ENCODE measurements around the gene MAPKAP1.
A peak's percentile ranks its signal among the peaks of the same experiment; 100 is the strongest.

Gene MAPKAP1

GRCh38 chr9:125634040-125634717 lies 72.8 kb downstream of the MAPKAP1 start:
- ATAC-seq: no peak
- TF ChIP-seq TOX (CRISPR knock-in tag; IDR thresholded peaks at IDR 0.05; ENCODE audit: borderline replicate concordance) (no peak), ZC3H10 (CRISPR knock-in tag; IDR thresholded peaks at IDR 0.05) (0 out of 2 replicates have a peak, but pooled peaks have one; percentile 36)

DNA sequence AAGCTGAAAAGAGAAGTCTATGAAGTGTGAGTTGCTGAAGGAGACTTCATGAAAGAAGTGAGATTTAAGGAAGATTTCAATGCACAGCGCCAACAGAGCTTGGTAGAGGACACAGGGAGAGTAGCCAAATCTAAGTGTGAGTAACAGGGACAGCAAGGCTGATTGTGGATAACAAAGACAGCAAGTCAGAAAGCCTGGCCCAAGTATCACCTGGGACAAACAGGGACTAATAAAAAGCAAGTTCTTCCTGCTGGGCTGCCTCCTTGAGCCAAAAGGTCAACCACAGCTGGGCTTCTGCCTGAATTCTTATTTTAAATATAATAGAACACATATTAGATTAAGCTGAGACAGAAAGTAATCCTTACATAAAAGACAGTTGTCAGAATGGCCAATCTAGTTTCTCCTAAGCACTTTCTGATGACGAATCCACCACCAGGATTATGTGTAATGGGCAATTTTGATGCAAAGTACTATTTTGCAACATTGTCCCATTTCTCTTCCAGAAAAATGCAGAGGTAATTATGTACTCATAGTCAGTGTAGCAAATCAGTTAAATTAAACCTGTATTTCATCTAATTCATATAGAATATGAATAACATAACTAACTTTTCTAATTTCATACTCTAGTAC lies 73.8 kb downstream of the MAPKAP1 start:
- ATAC-seq: peak; percentile 9; the same call in 1 of the 3 replicates
- TF ChIP-seq ZNF70 (CRISPR knock-in tag; IDR thresholded peaks at IDR 0.05) (no peak), OSR1 (CRISPR knock-in tag; IDR thresholded peaks at IDR 0.05) (no peak), ZFP3 (CRISPR knock-in tag; IDR thresholded peaks at IDR 0.05) (no peak), CSDC2 (CRISPR knock-in tag; IDR thresholded peaks at IDR 0.05) (no peak), ESRRG (CRISPR knock-in tag; IDR thresholded peaks at IDR 0.05) (no peak), ZNF565 (CRISPR knock-in tag; conservative IDR thresholded peaks at IDR 0.05; ENCODE audit: low read depth) (no peak), ARNTL (CRISPR knock-in tag; IDR thresholded peaks at IDR 0.05; ENCODE audit: borderline replicate concordance, low read depth) (no peak), GLIS3 (CRISPR knock-in tag; IDR thresholded peaks at IDR 0.05) (no peak), ISL1 (CRISPR knock-in tag; IDR thresholded peaks at IDR 0.05) (no peak)
- TF ChIP-seq, protein P1, sequence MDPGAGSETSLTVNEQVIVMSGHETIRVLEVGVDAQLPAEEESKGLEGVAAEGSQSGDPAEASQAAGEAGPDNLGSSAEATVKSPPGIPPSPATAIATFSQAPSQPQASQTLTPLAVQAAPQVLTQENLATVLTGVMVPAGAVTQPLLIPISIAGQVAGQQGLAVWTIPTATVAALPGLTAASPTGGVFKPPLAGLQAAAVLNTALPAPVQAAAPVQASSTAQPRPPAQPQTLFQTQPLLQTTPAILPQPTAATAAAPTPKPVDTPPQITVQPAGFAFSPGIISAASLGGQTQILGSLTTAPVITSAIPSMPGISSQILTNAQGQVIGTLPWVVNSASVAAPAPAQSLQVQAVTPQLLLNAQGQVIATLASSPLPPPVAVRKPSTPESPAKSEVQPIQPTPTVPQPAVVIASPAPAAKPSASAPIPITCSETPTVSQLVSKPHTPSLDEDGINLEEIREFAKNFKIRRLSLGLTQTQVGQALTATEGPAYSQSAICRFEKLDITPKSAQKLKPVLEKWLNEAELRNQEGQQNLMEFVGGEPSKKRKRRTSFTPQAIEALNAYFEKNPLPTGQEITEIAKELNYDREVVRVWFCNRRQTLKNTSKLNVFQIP (CRISPR knock-in tag; IDR thresholded peaks at IDR 0.05; ENCODE audit: borderline replicate concordance, low read depth): no peak
- TF ChIP-seq, protein P2, sequence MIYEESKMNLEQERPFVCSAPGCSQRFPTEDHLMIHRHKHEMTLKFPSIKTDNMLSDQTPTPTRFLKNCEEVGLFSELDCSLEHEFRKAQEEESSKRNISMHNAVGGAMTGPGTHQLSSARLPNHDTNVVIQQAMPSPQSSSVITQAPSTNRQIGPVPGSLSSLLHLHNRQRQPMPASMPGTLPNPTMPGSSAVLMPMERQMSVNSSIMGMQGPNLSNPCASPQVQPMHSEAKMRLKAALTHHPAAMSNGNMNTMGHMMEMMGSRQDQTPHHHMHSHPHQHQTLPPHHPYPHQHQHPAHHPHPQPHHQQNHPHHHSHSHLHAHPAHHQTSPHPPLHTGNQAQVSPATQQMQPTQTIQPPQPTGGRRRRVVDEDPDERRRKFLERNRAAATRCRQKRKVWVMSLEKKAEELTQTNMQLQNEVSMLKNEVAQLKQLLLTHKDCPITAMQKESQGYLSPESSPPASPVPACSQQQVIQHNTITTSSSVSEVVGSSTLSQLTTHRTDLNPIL (CRISPR knock-in tag; IDR thresholded peaks at IDR 0.05; ENCODE audit: low read depth): no peak
- TF ChIP-seq, protein P3, sequence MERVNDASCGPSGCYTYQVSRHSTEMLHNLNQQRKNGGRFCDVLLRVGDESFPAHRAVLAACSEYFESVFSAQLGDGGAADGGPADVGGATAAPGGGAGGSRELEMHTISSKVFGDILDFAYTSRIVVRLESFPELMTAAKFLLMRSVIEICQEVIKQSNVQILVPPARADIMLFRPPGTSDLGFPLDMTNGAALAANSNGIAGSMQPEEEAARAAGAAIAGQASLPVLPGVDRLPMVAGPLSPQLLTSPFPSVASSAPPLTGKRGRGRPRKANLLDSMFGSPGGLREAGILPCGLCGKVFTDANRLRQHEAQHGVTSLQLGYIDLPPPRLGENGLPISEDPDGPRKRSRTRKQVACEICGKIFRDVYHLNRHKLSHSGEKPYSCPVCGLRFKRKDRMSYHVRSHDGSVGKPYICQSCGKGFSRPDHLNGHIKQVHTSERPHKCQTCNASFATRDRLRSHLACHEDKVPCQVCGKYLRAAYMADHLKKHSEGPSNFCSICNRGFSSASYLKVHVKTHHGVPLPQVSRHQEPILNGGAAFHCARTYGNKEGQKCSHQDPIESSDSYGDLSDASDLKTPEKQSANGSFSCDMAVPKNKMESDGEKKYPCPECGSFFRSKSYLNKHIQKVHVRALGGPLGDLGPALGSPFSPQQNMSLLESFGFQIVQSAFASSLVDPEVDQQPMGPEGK (CRISPR knock-in tag; IDR thresholded peaks at IDR 0.05; ENCODE audit: borderline replicate concordance): no peak

DNA sequence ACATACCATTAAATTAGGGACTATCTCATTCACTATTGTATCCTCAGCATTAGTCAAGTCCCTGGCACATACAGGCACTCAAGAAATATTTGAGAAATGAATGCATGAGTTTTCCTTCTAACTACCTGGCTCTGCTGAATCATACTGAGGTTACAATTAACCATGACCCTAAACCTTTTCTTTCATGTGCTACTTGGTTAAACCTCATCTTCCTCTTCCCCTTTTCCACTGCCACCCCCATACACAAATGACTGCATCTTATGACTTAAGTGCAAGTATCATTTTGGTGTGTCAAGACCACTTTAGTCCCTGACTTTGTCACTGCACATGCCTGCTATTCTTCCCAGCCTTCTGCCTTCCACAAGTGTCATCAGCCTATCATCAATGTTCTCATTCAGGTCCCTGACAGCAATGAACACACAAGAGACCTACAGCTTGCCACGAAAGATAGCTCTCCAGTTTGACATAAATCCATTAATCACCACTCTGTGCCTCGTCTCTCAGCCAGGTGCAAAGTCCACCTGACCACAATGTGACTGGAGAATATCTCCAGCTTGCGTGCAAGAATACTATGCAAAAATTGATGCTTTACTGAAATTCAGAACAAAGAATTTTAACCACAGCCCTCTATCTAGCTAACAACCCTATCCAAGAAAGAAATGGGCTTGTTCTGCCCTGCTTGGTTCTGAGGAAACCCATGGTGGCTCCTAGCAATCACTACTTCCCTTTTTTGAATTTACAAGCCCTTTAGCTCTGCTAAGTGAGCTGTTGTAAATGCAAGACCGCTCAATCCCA lies 74.5 kb downstream of the MAPKAP1 start:
- ATAC-seq: peak; percentile 48
- no peak for TF ChIP-seq PPARA (CRISPR knock-in tag; IDR thresholded peaks at IDR 0.05; ENCODE audit: borderline replicate concordance)
- peak; percentile 39; the same call in 1 of the 2 replicates for TF ChIP-seq TOX (CRISPR knock-in tag; IDR thresholded peaks at IDR 0.05; ENCODE audit: borderline replicate concordance)

DNA sequence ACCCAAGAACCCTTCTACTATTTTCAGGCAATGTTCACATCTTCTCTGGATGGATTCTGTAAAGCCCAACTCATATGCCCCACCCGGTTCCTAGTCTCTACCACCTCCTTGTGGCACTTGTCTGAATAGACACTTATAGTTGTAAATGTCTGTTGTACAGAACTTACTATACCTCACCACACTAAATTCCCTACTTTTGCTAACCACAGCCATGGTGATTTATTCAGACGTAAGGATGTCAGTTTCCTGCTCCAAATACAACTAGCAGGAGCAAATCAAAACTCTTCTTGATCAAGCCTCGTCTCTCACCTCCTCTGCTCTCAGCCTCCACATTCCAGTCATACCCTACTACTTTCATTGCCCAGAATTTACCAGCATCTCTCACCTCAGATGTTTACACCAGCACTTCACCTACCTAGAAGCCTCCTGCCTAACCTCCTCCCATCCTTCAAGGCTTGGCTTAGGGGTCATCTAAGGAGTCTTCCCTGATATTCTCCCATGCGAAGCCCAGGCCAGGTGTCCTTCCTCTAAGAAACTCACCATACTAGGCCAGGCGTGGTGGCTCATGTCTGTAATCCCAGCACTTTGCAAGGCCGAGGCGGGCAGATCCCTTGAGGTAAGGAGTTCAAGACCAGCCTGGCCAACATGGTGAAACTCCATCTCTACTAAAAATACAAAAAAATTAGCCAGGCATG lies 75.5 kb downstream of the MAPKAP1 start:
- TF ChIP-seq OSR1 (CRISPR knock-in tag; IDR thresholded peaks at IDR 0.05): no peak
- no peak for TF ChIP-seq ESRRG (CRISPR knock-in tag; IDR thresholded peaks at IDR 0.05)
- no peak for TF ChIP-seq ZNF70 (CRISPR knock-in tag; IDR thresholded peaks at IDR 0.05)
- no peak for TF ChIP-seq CSDC2 (CRISPR knock-in tag; IDR thresholded peaks at IDR 0.05)
- TF ChIP-seq TOX (CRISPR knock-in tag; IDR thresholded peaks at IDR 0.05; ENCODE audit: borderline replicate concordance): no peak
- TF ChIP-seq ZC3H10 (CRISPR knock-in tag; IDR thresholded peaks at IDR 0.05): no peak
- peak; percentile 85 for ATAC-seq

DNA sequence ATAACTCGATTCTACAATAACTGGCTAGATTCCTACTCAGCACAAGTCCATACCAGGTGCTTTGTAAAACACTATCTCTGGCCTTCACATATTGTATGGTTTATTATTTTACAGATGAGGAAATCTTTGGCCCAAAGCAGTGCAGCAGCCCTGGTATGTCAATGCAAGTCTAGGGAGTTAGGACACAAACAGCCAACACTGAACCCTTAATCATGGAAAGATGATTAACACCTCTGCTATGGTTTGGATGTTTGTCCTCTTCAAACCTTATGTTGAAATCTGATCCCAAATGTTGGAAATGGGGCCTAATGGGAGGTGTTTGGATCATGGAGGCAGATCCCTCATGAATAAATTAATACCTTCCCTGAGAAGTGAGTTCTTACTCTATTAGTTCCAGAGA lies 76.6 kb downstream of the MAPKAP1 start:
- ATAC-seq: no peak
- TF ChIP-seq, protein P4, sequence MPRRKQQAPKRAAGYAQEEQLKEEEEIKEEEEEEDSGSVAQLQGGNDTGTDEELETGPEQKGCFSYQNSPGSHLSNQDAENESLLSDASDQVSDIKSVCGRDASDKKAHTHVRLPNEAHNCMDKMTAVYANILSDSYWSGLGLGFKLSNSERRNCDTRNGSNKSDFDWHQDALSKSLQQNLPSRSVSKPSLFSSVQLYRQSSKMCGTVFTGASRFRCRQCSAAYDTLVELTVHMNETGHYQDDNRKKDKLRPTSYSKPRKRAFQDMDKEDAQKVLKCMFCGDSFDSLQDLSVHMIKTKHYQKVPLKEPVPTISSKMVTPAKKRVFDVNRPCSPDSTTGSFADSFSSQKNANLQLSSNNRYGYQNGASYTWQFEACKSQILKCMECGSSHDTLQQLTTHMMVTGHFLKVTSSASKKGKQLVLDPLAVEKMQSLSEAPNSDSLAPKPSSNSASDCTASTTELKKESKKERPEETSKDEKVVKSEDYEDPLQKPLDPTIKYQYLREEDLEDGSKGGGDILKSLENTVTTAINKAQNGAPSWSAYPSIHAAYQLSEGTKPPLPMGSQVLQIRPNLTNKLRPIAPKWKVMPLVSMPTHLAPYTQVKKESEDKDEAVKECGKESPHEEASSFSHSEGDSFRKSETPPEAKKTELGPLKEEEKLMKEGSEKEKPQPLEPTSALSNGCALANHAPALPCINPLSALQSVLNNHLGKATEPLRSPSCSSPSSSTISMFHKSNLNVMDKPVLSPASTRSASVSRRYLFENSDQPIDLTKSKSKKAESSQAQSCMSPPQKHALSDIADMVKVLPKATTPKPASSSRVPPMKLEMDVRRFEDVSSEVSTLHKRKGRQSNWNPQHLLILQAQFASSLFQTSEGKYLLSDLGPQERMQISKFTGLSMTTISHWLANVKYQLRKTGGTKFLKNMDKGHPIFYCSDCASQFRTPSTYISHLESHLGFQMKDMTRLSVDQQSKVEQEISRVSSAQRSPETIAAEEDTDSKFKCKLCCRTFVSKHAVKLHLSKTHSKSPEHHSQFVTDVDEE (CRISPR knock-in tag; IDR thresholded peaks at IDR 0.05): no peak
- no peak for TF ChIP-seq CSRNP3 (CRISPR knock-in tag; IDR thresholded peaks at IDR 0.05)
- no peak for TF ChIP-seq ZNF8 (CRISPR knock-in tag; IDR thresholded peaks at IDR 0.05)
- no peak for TF ChIP-seq OSR1 (CRISPR knock-in tag; IDR thresholded peaks at IDR 0.05)
- TF ChIP-seq PPARA (CRISPR knock-in tag; IDR thresholded peaks at IDR 0.05; ENCODE audit: borderline replicate concordance): no peak
- TF ChIP-seq BACH2 (CRISPR knock-in tag; IDR thresholded peaks at IDR 0.05; ENCODE audit: borderline replicate concordance): no peak
- TF ChIP-seq ZNF70 (CRISPR knock-in tag; IDR thresholded peaks at IDR 0.05): no peak
- no peak for TF ChIP-seq ARNTL (CRISPR knock-in tag; IDR thresholded peaks at IDR 0.05; ENCODE audit: borderline replicate concordance, low read depth)
- no peak for TF ChIP-seq TOX (CRISPR knock-in tag; IDR thresholded peaks at IDR 0.05; ENCODE audit: borderline replicate concordance)
- no peak for TF ChIP-seq ZNF565 (CRISPR knock-in tag; conservative IDR thresholded peaks at IDR 0.05; ENCODE audit: low read depth)
- no peak for TF ChIP-seq ISL1 (CRISPR knock-in tag; IDR thresholded peaks at IDR 0.05)
- TF ChIP-seq CSDC2 (CRISPR knock-in tag; IDR thresholded peaks at IDR 0.05): no peak
- no peak for TF ChIP-seq RARB (CRISPR knock-in tag; IDR thresholded peaks at IDR 0.05)
- no peak for TF ChIP-seq ZFP3 (CRISPR knock-in tag; IDR thresholded peaks at IDR 0.05)
